ENCODE measurements around the gene PRMT9. TPM values are rescaled to one million over a fixed set of nuclear protein-coding genes. Genes with fewer than 3 reads are reported as not detected.

PRMT9 gene
- total and polyA plus RNA-seq, 2 donors (not counting 1 experiment from before 2014, with no cell fraction given) = 5.6 to 11.0 TPM

GRCh38 chr4:147651563-147651962, 32.4 kb downstream of the PRMT9 start:
- intact Hi-C loops (cut with micrococcal nuclease) = no loop called here

GRCh38 chr4:147648656-147649055, 35.3 kb downstream of the PRMT9 start:
- Histone ChIP-seq H3K4me2 (replicated peaks; ENCODE audit: low read depth, low read length, poor library complexity, severe bottlenecking) (no peak overlapping the region), H3K27ac (ENCODE audit: low read length in 2 of 2) (no peak overlapping the region), H3K4me3 (ENCODE audit: control extremely low read depth in 1 of 5, extremely low read depth in 1 of 5, insufficient read depth in 1 of 5, low read depth in 2 of 5, low read length in 4 of 5) (no peak overlapping the region), H2AFZ (ENCODE audit: insufficient read depth, low read depth, low read length, poor library complexity, severe bottlenecking) (no peak overlapping the region), H3K9ac (ENCODE audit: low read length) (no peak overlapping the region), H4K20me1 (ENCODE audit: control insufficient read depth, insufficient read depth, low read length, poor library complexity, severe bottlenecking) (peaks cover 4% of the 10 kb centered on the region), H3K9me3 (ENCODE audit: control extremely low read depth in 1 of 3, control insufficient read depth in 2 of 3, insufficient read depth in 1 of 3, low read length in 2 of 3) (no peaks in the 10 kb centered on the region), H3K27me3 (replicated peaks in 1 of 4; ENCODE audit: control extremely low read depth in 1 of 4, control insufficient read depth in 3 of 4, insufficient read depth in 4 of 4, low read length in 3 of 4) (no peaks in the 10 kb centered on the region), H3K79me2 (ENCODE audit: control insufficient read depth, insufficient read depth, low read length) (peaks cover 15% of the 10 kb centered on the region), H3K4me1 (ENCODE audit: control insufficient read depth in 2 of 2, insufficient read depth in 2 of 2, low read length in 2 of 2) (peaks cover 0 to 3% of the 10 kb centered on the region in 2 donors), H3K36me3 (replicated peaks in 1 of 2; ENCODE audit: control extremely low read depth in 1 of 2, control insufficient read depth in 1 of 2, extremely low read depth in 1 of 2, insufficient read depth in 2 of 2, low read length in 1 of 2) (peaks cover 4 to 20% of the 10 kb centered on the region in 2 experiments)
- H3K27ac Mint-ChIP-seq = no peak overlapping the region
- CTCF ChIA-PET = no interaction called here
- no peak overlapping the region for H3K4me3 Mint-ChIP-seq
- H3K9me3 Mint-ChIP-seq (ENCODE audit: insufficient read depth) = no peaks in the 10 kb centered on the region
- peaks cover 23% of the 10 kb centered on the region for H3K4me1 Mint-ChIP-seq
- intact Hi-C loops (cut with micrococcal nuclease) = no loop called here
- POLR2A ChIA-PET = no interaction called here
- ATAC-seq (ENCODE audit: low read depth) (no peak), DNase-seq (no peak)
- no peaks in the 10 kb centered on the region for H3K27me3 Mint-ChIP-seq
- TF ChIP-seq CTCF (IDR thresholded peaks at IDR 0.05) (no peak), EZH2 (IDR thresholded peaks at IDR 0.05; ENCODE audit: borderline replicate concordance, insufficient read depth, low read depth, low read length, poor library complexity, severe bottlenecking) (no peak)

More at GRCh38 chr4:147651563-147651962, 32.4 kb downstream of the PRMT9 start:
- peaks cover 10 to 33% of the 10 kb centered on the region in 2 experiments for H3K36me3 ChIP-seq (replicated peaks in 1 of 2; ENCODE audit: control extremely low read depth in 1 of 2, control insufficient read depth in 1 of 2, extremely low read depth in 1 of 2, insufficient read depth in 2 of 2, low read length in 1 of 2)
- no peaks in the 10 kb centered on the region for H4K20me1 ChIP-seq (ENCODE audit: control insufficient read depth, insufficient read depth, low read length, poor library complexity, severe bottlenecking)
- Mint-ChIP-seq H3K27ac (no peak overlapping the region), H3K4me1 (peaks cover 13% of the 10 kb centered on the region), H3K27me3 (no peaks in the 10 kb centered on the region), H3K9me3 (ENCODE audit: insufficient read depth) (no peaks in the 10 kb centered on the region), H3K4me3 (no peak overlapping the region)
- TF ChIP-seq CTCF (IDR thresholded peaks at IDR 0.05) (no peak), EZH2 (IDR thresholded peaks at IDR 0.05; ENCODE audit: borderline replicate concordance, insufficient read depth, low read depth, low read length, poor library complexity, severe bottlenecking) (no peak)
- H3K9me3 ChIP-seq (ENCODE audit: control extremely low read depth in 1 of 3, control insufficient read depth in 2 of 3, insufficient read depth in 1 of 3, low read length in 2 of 3) = no peaks in the 10 kb centered on the region
- DNase-seq (no peak), ATAC-seq (ENCODE audit: low read depth) (no peak)
- H3K27me3 ChIP-seq (replicated peaks in 1 of 4; ENCODE audit: control extremely low read depth in 1 of 4, control insufficient read depth in 3 of 4, insufficient read depth in 4 of 4, low read length in 3 of 4) = no peaks in the 10 kb centered on the region
- POLR2A ChIA-PET = no interaction called here
- H3K4me1 ChIP-seq (ENCODE audit: control insufficient read depth in 2 of 2, insufficient read depth in 2 of 2, low read length in 2 of 2) = peaks cover 0 to 3% of the 10 kb centered on the region in 2 donors
- CTCF ChIA-PET = no interaction called here
- H3K4me3 ChIP-seq (ENCODE audit: control extremely low read depth in 1 of 5, extremely low read depth in 1 of 5, insufficient read depth in 1 of 5, low read depth in 2 of 5, low read length in 4 of 5) = no peak overlapping the region
- H3K4me2 ChIP-seq (replicated peaks; ENCODE audit: low read depth, low read length, poor library complexity, severe bottlenecking) = no peak overlapping the region
- no peak overlapping the region for H3K9ac ChIP-seq (ENCODE audit: low read length)
- peaks cover 15% of the 10 kb centered on the region for H3K79me2 ChIP-seq (ENCODE audit: control insufficient read depth, insufficient read depth, low read length)
- no peak overlapping the region for H3K27ac ChIP-seq (ENCODE audit: low read length in 2 of 2)
- no peak overlapping the region for H2AFZ ChIP-seq (ENCODE audit: insufficient read depth, low read depth, low read length, poor library complexity, severe bottlenecking)
- no CpG with 5 or more reads among the region's 1 CpG for WGBS (ENCODE audit: insufficient coverage)

Data from B cell (primary cell).